ENCODE measurements around the gene MON2. TPM values are rescaled to one million over a fixed set of nuclear protein-coding genes. Genes with fewer than 3 reads are reported as not detected.

Gene MON2
- total and polyA plus RNA-seq, 2 of the 8 experiments (the other 6 are each of a cell fraction or from before 2014, with no cell fraction given) = 3.8 to 21.8 TPM

GRCh38 chr12:62543324-62543723, 76.7 kb downstream of the MON2 start:
- H3K27me3 ChIP-seq (replicated peaks in 1 of 4; ENCODE audit: control insufficient read depth in 3 of 4, extremely low read depth in 1 of 4, insufficient read depth in 3 of 4, low read length in 3 of 4) = no peaks in the 10 kb centered on the region
- WGBS, 2 experiments (ENCODE audit: extremely low coverage in 1 of 2, insufficient coverage in 1 of 2, insufficient read length in 1 of 2, insufficient replicate concordance in 2 of 2, low coverage in 1 of 2, low lambda C conversion rate in 2 of 2, missing lambda C conversion rate in 1 of 2) = 95% methylated on average over 5 of the region's 5 CpGs; no CpG with 5 or more reads in 1 of the 2 experiments
- H3K4me3 ChIP-seq (ENCODE audit: extremely low read depth in 1 of 4, insufficient read depth in 2 of 4, low read depth in 3 of 4, low read length in 4 of 4) = no peak overlapping the region
- H3K9ac ChIP-seq (replicated peaks in 1 of 4; ENCODE audit: extremely low read depth in 1 of 4, low read depth in 3 of 4, low read length in 3 of 4) = no peak overlapping the region
- no peak overlapping the region for H4K5ac ChIP-seq (ENCODE audit: insufficient read length, low read depth, low read length)
- no peak overlapping the region for H2AK5ac ChIP-seq (ENCODE audit: low read depth, low read length)
- no peak overlapping the region for H3K4me2 ChIP-seq (ENCODE audit: insufficient read depth in 1 of 2, low read depth in 2 of 2, low read length in 2 of 2)
- no peak overlapping the region for H3K56ac ChIP-seq (replicated peaks; ENCODE audit: insufficient read length, low read depth, low read length)
- FAIRE-seq (no peak), DNase-seq (ENCODE audit: low read depth in 1 of 2, low spot score in 2 of 2) (no peak)
- no peak overlapping the region for H2BK15ac ChIP-seq (ENCODE audit: low read length)
- no peak overlapping the region for H3K27ac ChIP-seq (ENCODE audit: low read depth, low read length)
- no peak overlapping the region for H3K14ac ChIP-seq (ENCODE audit: insufficient read length)
- no peak overlapping the region for H2BK5ac ChIP-seq (ENCODE audit: low read depth, low read length)
- no peaks in the 10 kb centered on the region for H3K9me3 ChIP-seq (ENCODE audit: insufficient read depth in 2 of 2, low read depth in 1 of 2, low read length in 1 of 2)
- H2AFZ ChIP-seq (ENCODE audit: low read length) = no peak overlapping the region
- ChIA-PET CTCF (ENCODE audit: partially characterized antibody) (interaction anchor here (1.4 to 1.8 kb wide), 4 partner anchors 12 to 107 kb away, joined by 3 to 4 read pairs (median 3); no protein-coding TSS in a partner anchor), POLR2A (ENCODE audit: partially characterized antibody) (no interaction called here)
- H3K4me1 ChIP-seq (replicated peaks in 1 of 4; ENCODE audit: control insufficient read depth in 3 of 4, insufficient read depth in 4 of 4, low read length in 3 of 4) = no peaks in the 10 kb centered on the region
- no peak overlapping the region for H3K4ac ChIP-seq (replicated peaks; ENCODE audit: insufficient read length, low read depth, low read length)
- H4K8ac ChIP-seq (ENCODE audit: extremely low read depth, insufficient read depth, low read length) = no peak overlapping the region
- peaks cover 0 to 22% (median 0%) of the 10 kb centered on the region in 4 experiments; a peak in 1 of 8 replicates for H3K36me3 ChIP-seq (ENCODE audit: control insufficient read depth in 2 of 4, insufficient read depth in 4 of 4, low read length in 3 of 4)
- no peaks in the 10 kb centered on the region for H3K23me2 ChIP-seq (ENCODE audit: low read depth, low read length)
- H3K18ac ChIP-seq (ENCODE audit: extremely low read depth, low read length) = no peak overlapping the region
- H3K79me1 ChIP-seq (ENCODE audit: low read depth, low read length) = no peaks in the 10 kb centered on the region
- H2BK20ac ChIP-seq (ENCODE audit: low read length) = no peak overlapping the region
- no peak overlapping the region for H2BK120ac ChIP-seq (replicated peaks; ENCODE audit: low read depth, low read length)
- H4K91ac ChIP-seq (replicated peaks; ENCODE audit: insufficient read length, low read length) = no peak overlapping the region
- H2BK12ac ChIP-seq (ENCODE audit: low read depth, low read length) = no peak overlapping the region
- H3K23ac ChIP-seq (ENCODE audit: insufficient read length) = no peak overlapping the region
- H4K20me1 ChIP-seq (replicated peaks in 1 of 2; ENCODE audit: control insufficient read depth in 1 of 2, insufficient read depth in 2 of 2, low read length in 2 of 2) = no peaks in the 10 kb centered on the region
- no peaks in the 10 kb centered on the region for H3K79me2 ChIP-seq (ENCODE audit: control insufficient read depth in 1 of 2, insufficient read depth in 2 of 2, low read length in 2 of 2)
- TF ChIP-seq KDM4A (IDR thresholded peaks at IDR 0.05; ENCODE audit: low read depth, low read length, severe bottlenecking) = no peak
- TF ChIP-seq RAD21 (IDR thresholded peaks at IDR 0.05 in 1 of 2, conservative IDR thresholded peaks at IDR 0.05 in 1 of 2; ENCODE audit: low read depth in 2 of 2, low read length in 2 of 2) = no peak
- no peak for TF ChIP-seq SUZ12 (IDR thresholded peaks at IDR 0.05; ENCODE audit: low read length)
- TF ChIP-seq GABPA (IDR thresholded peaks at IDR 0.05; ENCODE audit: borderline replicate concordance, insufficient read depth, low read length) = no peak
- no peak for TF ChIP-seq JUND (IDR thresholded peaks at IDR 0.05; ENCODE audit: low read length)
- TF ChIP-seq SRF (IDR thresholded peaks at IDR 0.05; ENCODE audit: low read depth, low read length) = no peak
- no peak for TF ChIP-seq EP300 (IDR thresholded peaks at IDR 0.05; ENCODE audit: borderline replicate concordance in 1 of 2, low read depth in 2 of 2, low read length in 2 of 2)
- TF ChIP-seq BCL11A (IDR thresholded peaks at IDR 0.05; ENCODE audit: low read depth in 2 of 2, low read length in 2 of 2) = no peak
- no peak for TF ChIP-seq GTF2F1 (IDR thresholded peaks at IDR 0.05; ENCODE audit: borderline replicate concordance, low read depth, low read length)
- TF ChIP-seq TEAD4 (IDR thresholded peaks at IDR 0.05; ENCODE audit: low read depth, low read length) = no peak
- TF ChIP-seq YY1 (IDR thresholded peaks at IDR 0.05; ENCODE audit: low read depth, low read length) = no peak
- no peak for TF ChIP-seq TAF7 (optimal IDR thresholded peaks at IDR 0.05; ENCODE audit: borderline replicate concordance, low read depth, low read length)
- no peak for TF ChIP-seq JUN (IDR thresholded peaks at IDR 0.05; ENCODE audit: low read depth, low read length)
- no peak for TF ChIP-seq CBX8 (IDR thresholded peaks at IDR 0.05; ENCODE audit: borderline replicate concordance, low read depth, low read length)
